Vagina (tissue), 2 donors: ENCODE results near the gene DENND4A. TPM values are rescaled to one million over a fixed set of nuclear protein-coding genes. Genes with fewer than 3 reads are reported as not detected.
"Not testable (repeated sequence)": the region's sequence is repeated elsewhere in the genome, so short reads cannot be mapped to it uniquely, and the experiment has no call there.

Source experiments
- DNase-seq, 2 donors: peaks; one replicate each; pipeline ENCODE4 v3.0.0-alpha.2; 2017; ENCODE audit errors: extremely low spot score in 2 of 2
- H3K27ac ChIP-seq: fragments of 200-600 bp; sonication (generic); one replicate; pipeline ENCODE4 v1.5.1; 2019
- H3K27me3 ChIP-seq: fragments of 200-600 bp; sonication (generic); one replicate; pipeline ENCODE4 v1.5.1; 2019
- H3K36me3 ChIP-seq, 2 donors: fragments of 200-600 bp; sonication (generic); one replicate each; pipeline ENCODE4 v1.5.1; 2017 to 2019
- H3K4me1 ChIP-seq: fragments of 200-600 bp; sonication (generic); one replicate; pipeline ENCODE4 v1.5.1; 2019
- H3K4me3 ChIP-seq, 2 donors: fragments of 200-600 bp; sonication (generic); 1 replicate in 1 of 2; 2 replicates in 1 of 2; pipeline ENCODE4 v1.5.1; 2016 to 2019
- H3K9me3 ChIP-seq: fragments of 200-600 bp; sonication (generic); one replicate; pipeline ENCODE4 v1.5.1; 2019
- CTCF ChIP-seq, 3 experiments: fragments of 450-650 bp in 2 of 3; fragments of 200-600 bp in 1 of 3; sonication (generic) in 1 of 3; IDR thresholded peaks; one replicate each; pipeline ENCODE4 v1.5.1; 2017 to 2019; ENCODE audit warnings: antibody characterized with exemption in 3 of 3, mild to moderate bottlenecking in 2 of 3, moderate library complexity in 2 of 3
- POLR2A ChIP-seq, 2 donors: fragments of 450-650 bp; IDR thresholded peaks; one replicate each; pipeline ENCODE4 v1.6.1; 2017; ENCODE audit warnings: antibody characterized with exemption in 2 of 2, mild to moderate bottlenecking in 2 of 2, moderate library complexity in 2 of 2
- POLR2AphosphoS5 ChIP-seq, 2 donors: sonication (generic); formaldehyde crosslinking; IDR thresholded peaks; one replicate each; pipeline ENCODE4 v1.9.0; 2017; ENCODE audit warnings: antibody characterized with exemption in 2 of 2, mild to moderate bottlenecking in 2 of 2, low read depth in 1 of 2; ENCODE audit not compliant: insufficient read depth in 1 of 2
- intact Hi-C: fragments of 100-400 bp; cut with DNase I; formaldehyde crosslinking; loops from one replicate; pipeline ENCODE4 v1.15.1; 2023
- total RNA-seq: library from RNA; depleted of rRNA; stranded (reverse); fragments of >200 nt; gene quantifications from one replicate; pipeline ENCODE4 v1.2.3, GENCODE V29; 2016

Gene DENND4A
- total RNA-seq, 1 donor from 2014 or later, result 28.7 TPM

GRCh38 chr15:65811835-65812234, 19.7 kb upstream of the DENND4A start:
- peaks cover 10% of the 10 kb centered on the region for H3K9me3 ChIP-seq
- no peak overlapping the region for H3K27ac ChIP-seq
- no peak overlapping the region for H3K4me3 ChIP-seq
- no peaks in the 10 kb centered on the region for H3K4me1 ChIP-seq
- intact Hi-C loops, result no loop called here
- DNase-seq, result no peak
- no peaks in the 10 kb centered on the region for H3K27me3 ChIP-seq
- TF ChIP-seq CTCF (IDR thresholded peaks at IDR 0.05), result no peak
- no peak for TF ChIP-seq POLR2A (IDR thresholded peaks at IDR 0.05)
- TF ChIP-seq POLR2AphosphoS5 (IDR thresholded peaks at IDR 0.05; ENCODE audit: insufficient read depth in 1 of 2, low read depth in 1 of 2), result no peak
- no peaks in the 10 kb centered on the region for H3K36me3 ChIP-seq

GRCh38 chr15:65811011-65811733, 19.1 kb upstream of the DENND4A start:
- H3K4me1 ChIP-seq, H3K4me3 ChIP-seq, intact Hi-C loops, H3K27ac ChIP-seq, H3K36me3 ChIP-seq, DNase-seq, H3K27me3 ChIP-seq: not testable (repeated sequence)
- peaks cover 10% of the 10 kb centered on the region for H3K9me3 ChIP-seq

GRCh38 chr15:65806397-65806796, 14.3 kb upstream of the DENND4A start:
- Histone ChIP-seq H3K4me3 (no peak overlapping the region), H3K27me3 (no peaks in the 10 kb centered on the region), H3K27ac (no peak overlapping the region), H3K36me3 (no peaks in the 10 kb centered on the region), H3K4me1 (no peaks in the 10 kb centered on the region), H3K9me3 (no peaks in the 10 kb centered on the region)
- no peak for DNase-seq
- intact Hi-C loops, result no loop called here
- TF ChIP-seq POLR2AphosphoS5 (IDR thresholded peaks at IDR 0.05; ENCODE audit: insufficient read depth in 1 of 2, low read depth in 1 of 2) (no peak), CTCF (IDR thresholded peaks at IDR 0.05) (no peak)

- Histone ChIP-seq H3K4me1 (no peaks in the 10 kb centered on the region), H3K27ac (no peak overlapping the region), H3K9me3 (no peaks in the 10 kb centered on the region), H3K36me3 (no peaks in the 10 kb centered on the region), H3K4me3 (no peak overlapping the region), H3K27me3 (no peaks in the 10 kb centered on the region)
- TF ChIP-seq POLR2A (IDR thresholded peaks at IDR 0.05), result no peak
- no peak for TF ChIP-seq POLR2AphosphoS5 (IDR thresholded peaks at IDR 0.05; ENCODE audit: insufficient read depth in 1 of 2, low read depth in 1 of 2)
- no peak for TF ChIP-seq CTCF (IDR thresholded peaks at IDR 0.05)
- intact Hi-C loops, result no loop called here
- no peak for DNase-seq
Measured at GRCh38 chr15:65805019-65805745, 13.1 kb upstream of the DENND4A start.

GRCh38 chr15:65804252-65804931, 12.3 kb upstream of the DENND4A start:
- TF ChIP-seq POLR2AphosphoS5 (IDR thresholded peaks at IDR 0.05; ENCODE audit: insufficient read depth in 1 of 2, low read depth in 1 of 2) (no peak), CTCF (IDR thresholded peaks at IDR 0.05) (no peak), POLR2A (IDR thresholded peaks at IDR 0.05) (no peak)
- Histone ChIP-seq H3K27me3 (no peaks in the 10 kb centered on the region), H3K4me1 (no peaks in the 10 kb centered on the region), H3K27ac (no peak overlapping the region), H3K36me3 (no peaks in the 10 kb centered on the region), H3K9me3 (no peaks in the 10 kb centered on the region), H3K4me3 (no peak overlapping the region)
- intact Hi-C loops, result loop anchor here (5.0 kb wide), 1 partner anchor 1777 kb away; no protein-coding TSS in a partner anchor
- DNase-seq, result no peak
